OCI-LY3 (cell line): ENCODE results near the gene PEX11A.

Experiments
- H2AFZ ChIP-seq: fragments of 200-600, 300-600 bp; shearing (Covaris generic); 2 replicates; pipeline ENCODE4 v1.6.0; 2014; ENCODE audit warnings: antibody characterized with exemption, low read depth, low read length
- H3K27ac ChIP-seq: fragments of 200-600, 300-600 bp; sonication (generic); 2 replicates; pipeline ENCODE4 v1.5.1; 2014; ENCODE audit warnings: mild to moderate bottlenecking, low read length, moderate library complexity, mixed read lengths
- H3K27me3 ChIP-seq: fragments of 200-600, 300-600 bp; sonication (generic); 2 replicates; pipeline ENCODE4 v1.6.1; 2014; ENCODE audit warnings: low read depth, low read length, mixed read lengths
- H3K36me3 ChIP-seq: fragments of 200-600, 300-600 bp; sonication (generic); replicated peaks from 2 replicates; pipeline ENCODE3; 2014; ENCODE audit warnings: low read depth, low read length, mixed read lengths
- H3K4me1 ChIP-seq: fragments of 300-600, 200-600 bp; sonication (generic); 2 replicates; pipeline ENCODE4 v1.6.1; 2014; ENCODE audit warnings: low read length, mixed read lengths
- H3K4me2 ChIP-seq: fragments of 200-600, 300-600 bp; sonication (generic); 2 replicates; pipeline ENCODE4 v1.6.1; 2014; ENCODE audit warnings: low read length, mixed read lengths
- H3K4me3 ChIP-seq: fragments of 300-600, 200-600 bp; sonication (generic); 2 replicates; pipeline ENCODE4 v1.5.1; 2014; ENCODE audit warnings: antibody characterized with exemption, mild to moderate bottlenecking, low read length, moderate library complexity
- H3K79me2 ChIP-seq: fragments of 300-600, 200-600 bp; shearing (Covaris generic); 2 replicates; pipeline ENCODE4 v1.6.1; 2014; ENCODE audit warnings: mild to moderate bottlenecking, low read length, mixed read lengths
- H3K9ac ChIP-seq: fragments of 300-600, 200-600 bp; shearing (Covaris generic); 2 replicates; pipeline ENCODE4 v1.6.0; 2014; ENCODE audit warnings: mild to moderate bottlenecking, low read length, moderate library complexity
- H3K9me3 ChIP-seq: fragments of 200-600, 300-600 bp; shearing (Covaris generic); 2 replicates; pipeline ENCODE4 v1.6.1; 2014; ENCODE audit warnings: low read length, mixed read lengths; ENCODE audit not compliant: insufficient read depth
- H4K20me1 ChIP-seq: fragments of 200-600, 300-600 bp; sonication (generic); 2 replicates; pipeline ENCODE4 v1.6.1; 2016; ENCODE audit warnings: low read length, mixed read lengths; ENCODE audit not compliant: insufficient read depth
- EZH2phosphoT487 ChIP-seq: fragments of 200-600 bp; shearing (Covaris generic); IDR thresholded peaks from 2 replicates; pipeline ENCODE4 v1.6.1; 2018; ENCODE audit warnings: antibody characterized with exemption, mixed run types, low read depth
- TF ChIP-seq, protein P1 (sequence below): fragments of 200-600, 300-600 bp; sonication (generic); IDR thresholded peaks from 2 replicates; pipeline ENCODE4 v1.5.1; 2014; ENCODE audit warnings: antibody characterized with exemption, low read length, low read depth

PEX11A gene

DNA sequence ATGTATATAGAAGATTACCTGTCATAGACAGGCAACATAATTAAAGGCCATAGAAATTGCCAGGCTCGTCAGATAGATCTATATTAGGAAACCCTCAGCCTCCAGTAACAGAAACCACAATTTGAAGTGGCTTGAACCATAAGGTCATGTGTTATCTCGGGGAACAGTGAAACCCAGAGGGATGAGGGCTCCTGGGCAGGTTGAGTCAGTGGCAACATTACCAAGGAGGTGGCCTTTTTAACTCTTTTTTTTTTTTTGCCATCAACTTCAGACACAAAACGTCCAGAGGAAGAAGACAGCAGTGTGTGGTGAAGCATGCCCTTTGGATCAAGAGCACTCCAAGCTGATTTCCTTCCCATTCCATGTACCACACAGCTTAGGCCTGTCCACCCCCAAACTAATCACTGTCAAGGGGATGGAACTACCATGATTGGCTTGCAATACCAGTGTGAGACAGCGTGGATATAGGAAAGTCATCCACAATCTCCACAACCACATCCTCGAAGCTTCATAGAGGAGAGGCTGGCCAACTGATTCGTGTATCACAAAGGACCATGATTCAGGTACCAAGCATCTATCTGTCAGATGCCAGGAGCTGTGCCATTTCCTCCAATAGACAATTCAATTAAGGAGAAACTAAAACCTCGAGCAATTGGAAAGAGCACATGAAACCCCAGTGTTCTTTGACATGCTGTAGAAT lies 34.3 kb downstream of the PEX11A start:
- Histone ChIP-seq H2AFZ (no peak overlapping the region), H3K79me2 (no peaks in the 10 kb centered on the region), H3K4me1 (peaks cover 13% of the 10 kb centered on the region), H3K4me2 (no peak overlapping the region), H3K27ac (no peak overlapping the region), H3K9ac (no peak overlapping the region), H3K4me3 (no peak overlapping the region), H3K36me3 (peaks cover 3% of the 10 kb centered on the region), H4K20me1 (no peaks in the 10 kb centered on the region), H3K9me3 (no peaks in the 10 kb centered on the region), H3K27me3 (peaks cover 11% of the 10 kb centered on the region)
- TF ChIP-seq, protein P1, sequence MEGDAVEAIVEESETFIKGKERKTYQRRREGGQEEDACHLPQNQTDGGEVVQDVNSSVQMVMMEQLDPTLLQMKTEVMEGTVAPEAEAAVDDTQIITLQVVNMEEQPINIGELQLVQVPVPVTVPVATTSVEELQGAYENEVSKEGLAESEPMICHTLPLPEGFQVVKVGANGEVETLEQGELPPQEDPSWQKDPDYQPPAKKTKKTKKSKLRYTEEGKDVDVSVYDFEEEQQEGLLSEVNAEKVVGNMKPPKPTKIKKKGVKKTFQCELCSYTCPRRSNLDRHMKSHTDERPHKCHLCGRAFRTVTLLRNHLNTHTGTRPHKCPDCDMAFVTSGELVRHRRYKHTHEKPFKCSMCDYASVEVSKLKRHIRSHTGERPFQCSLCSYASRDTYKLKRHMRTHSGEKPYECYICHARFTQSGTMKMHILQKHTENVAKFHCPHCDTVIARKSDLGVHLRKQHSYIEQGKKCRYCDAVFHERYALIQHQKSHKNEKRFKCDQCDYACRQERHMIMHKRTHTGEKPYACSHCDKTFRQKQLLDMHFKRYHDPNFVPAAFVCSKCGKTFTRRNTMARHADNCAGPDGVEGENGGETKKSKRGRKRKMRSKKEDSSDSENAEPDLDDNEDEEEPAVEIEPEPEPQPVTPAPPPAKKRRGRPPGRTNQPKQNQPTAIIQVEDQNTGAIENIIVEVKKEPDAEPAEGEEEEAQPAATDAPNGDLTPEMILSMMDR, result no peak
- no peak for TF ChIP-seq EZH2phosphoT487

DNA sequence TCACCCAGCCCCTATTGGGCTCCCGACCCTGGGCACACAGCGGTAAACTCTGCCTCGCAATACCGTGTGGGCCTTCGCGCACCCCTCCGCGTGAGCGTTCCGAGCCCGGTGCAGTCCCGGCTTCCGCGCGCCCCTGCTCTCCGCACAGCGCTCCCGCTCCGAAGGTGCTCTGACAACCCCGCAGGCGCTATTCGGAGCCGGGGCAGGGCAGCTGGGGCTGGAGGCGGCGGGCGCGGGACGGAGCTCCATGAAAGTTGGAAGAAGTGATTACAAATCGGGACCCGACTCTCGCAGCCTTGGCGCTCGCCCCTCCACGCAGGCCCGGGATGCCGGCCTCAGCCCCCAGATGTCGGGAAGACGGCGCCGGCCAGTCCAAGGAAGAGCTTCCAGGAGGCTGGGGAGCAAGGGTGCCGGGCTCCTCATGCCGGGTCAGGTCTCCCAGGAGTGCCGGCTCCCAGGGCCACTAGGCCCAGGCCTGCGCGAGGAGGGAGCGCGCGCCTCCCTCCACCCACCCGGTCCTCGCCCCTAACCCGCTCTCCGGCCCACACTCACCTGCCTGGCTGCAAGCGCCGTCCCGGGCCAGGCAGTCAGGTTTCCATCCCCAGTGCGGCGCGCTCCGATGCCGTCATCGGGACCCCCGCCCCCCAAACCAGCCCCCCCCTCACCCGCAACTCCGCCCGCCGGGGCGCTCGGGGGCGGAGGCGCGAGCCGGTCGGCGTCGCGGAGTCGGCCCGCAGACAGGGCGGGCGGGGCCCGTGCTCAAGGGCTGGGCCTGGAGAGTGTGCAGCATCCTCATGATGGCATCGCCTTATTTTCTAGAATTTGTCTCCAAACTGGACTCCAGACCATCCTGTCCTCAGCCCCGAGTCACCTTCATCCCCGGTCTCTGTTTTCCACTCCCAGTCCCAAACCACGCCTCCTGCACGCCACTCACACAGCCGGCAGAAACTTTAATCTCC lies 35.4 kb downstream of the PEX11A start, which contains the start of gene KIF7:
KIF7 (minus strand) TSS at position 621 of the 959 bp plus-strand sequence. CDS start 2,537 bp downstream, outside the sequence.
- Histone ChIP-seq H3K4me1 (peaks cover 13% of the 10 kb centered on the region), H4K20me1 (no peaks in the 10 kb centered on the region), H3K27ac (no peak within 1 kb of the TSS), H3K9me3 (no peaks in the 10 kb centered on the region), H2AFZ (peak within 1 kb of the TSS; percentile 73), H3K27me3 (peaks cover 3% of the 10 kb centered on the region), H3K79me2 (no peaks in the 10 kb centered on the region), H3K4me3 (peak within 1 kb of the TSS; percentile 85), H3K9ac (peak within 1 kb of the TSS; percentile 69), H3K36me3 (peaks cover 3% of the 10 kb centered on the region), H3K4me2 (peak within 1 kb of the TSS; percentile 85)
- TF ChIP-seq EZH2phosphoT487, result no peak
- TF ChIP-seq, protein P1, result no peak

GRCh38 chr15:89654301-89654761 lies 36.2 kb downstream of the PEX11A start:
- no peaks in the 10 kb centered on the region for H3K79me2 ChIP-seq
- TF ChIP-seq EZH2phosphoT487, result no peak
- TF ChIP-seq, protein P1, result no peak
- peak overlapping the region; percentile 69 for H3K9ac ChIP-seq
- H3K27me3 ChIP-seq, result no peaks in the 10 kb centered on the region
- peaks cover 9% of the 10 kb centered on the region for H3K4me1 ChIP-seq
- peak overlapping the region; percentile 85 for H3K4me2 ChIP-seq
- H2AFZ ChIP-seq, result peak overlapping the region; percentile 73
- no peak overlapping the region for H3K27ac ChIP-seq
- no peaks in the 10 kb centered on the region for H3K9me3 ChIP-seq
- peak overlapping the region; percentile 85 for H3K4me3 ChIP-seq
- no peaks in the 10 kb centered on the region for H4K20me1 ChIP-seq
- H3K36me3 ChIP-seq, result peaks cover 3% of the 10 kb centered on the region

DNA sequence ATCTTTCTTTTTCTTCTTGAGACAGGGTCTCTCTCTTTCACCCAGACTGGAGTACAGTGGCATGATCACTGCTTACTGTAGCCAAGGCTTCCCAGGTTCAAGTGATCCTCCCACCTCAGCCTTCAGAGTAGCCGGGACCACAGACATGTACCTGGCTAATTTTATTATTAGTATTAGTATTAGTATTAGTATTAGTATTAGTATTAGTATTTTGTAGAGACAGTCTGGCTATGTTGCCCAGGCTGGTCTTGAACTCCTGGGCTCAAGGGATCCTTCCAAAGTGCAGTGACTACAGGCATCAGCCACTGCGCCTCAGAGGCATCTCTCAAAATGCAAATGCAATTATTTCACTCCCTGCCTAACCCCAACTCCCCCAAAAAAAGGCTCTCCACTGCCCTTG lies 37.0 kb downstream of the PEX11A start:
- Histone ChIP-seq H3K4me1 (peaks cover 8% of the 10 kb centered on the region), H3K9ac (no peak overlapping the region), H3K27me3 (no peaks in the 10 kb centered on the region), H3K9me3 (no peaks in the 10 kb centered on the region), H3K36me3 (peaks cover 7% of the 10 kb centered on the region), H3K27ac (no peak overlapping the region), H3K4me3 (no peak overlapping the region), H4K20me1 (no peaks in the 10 kb centered on the region), H3K79me2 (no peaks in the 10 kb centered on the region), H3K4me2 (no peak overlapping the region), H2AFZ (no peak overlapping the region)
- no peak for TF ChIP-seq EZH2phosphoT487
- TF ChIP-seq, protein P1, result no peak
